HEK293T (cell line): ENCODE data around the gene MED1.

Source experiments
- CTCF ChIA-PET: fragments of 350-600 bp; formaldehyde crosslinking; extraction: SDS; loops from one replicate; lab custom pipeline; 2021; ENCODE audit warnings: antibody characterized with exemption, inconsistent platforms; lab: Yijun Ruan, JAX
- POLR2A ChIA-PET: fragments of 350-600 bp; formaldehyde crosslinking; extraction: SDS; loops from one replicate; lab custom pipeline; 2020; ENCODE audit warnings: antibody characterized with exemption, inconsistent platforms; lab: Yijun Ruan, JAX
- DNase-seq: peaks from one replicate; pipeline ENCODE4 v3.0.0; 2012; ENCODE audit warnings: mixed read lengths; ENCODE audit errors: extremely low spot score
- ARNT ChIP-seq: fragments of 450-650 bp; IDR thresholded peaks from 2 replicates; pipeline ENCODE4 v1.6.1; 2017; ENCODE audit warnings: mild to moderate bottlenecking
- BHLHE40 ChIP-seq: fragments of 450-650 bp; IDR thresholded peaks from 2 replicates; pipeline ENCODE4 v1.6.1; 2016; ENCODE audit warnings: mild to moderate bottlenecking, moderate library complexity, borderline replicate concordance
- CTBP1 ChIP-seq: fragments of 450-650 bp; IDR thresholded peaks from 2 replicates; pipeline ENCODE4 v1.6.1; 2016; ENCODE audit warnings: borderline replicate concordance
- ELF4 ChIP-seq: fragments of 450-650 bp; IDR thresholded peaks from 2 replicates; pipeline ENCODE4 v1.6.1; 2017; ENCODE audit warnings: antibody characterized with exemption
- FOXA1 ChIP-seq: fragments of 450-650 bp; IDR thresholded peaks from 2 replicates; pipeline ENCODE4 v1.6.1; 2016; ENCODE audit warnings: mild to moderate bottlenecking
- FOXK2 ChIP-seq: fragments of 450-650 bp; IDR thresholded peaks from 2 replicates; pipeline ENCODE4 v1.6.1; 2016; ENCODE audit warnings: mild to moderate bottlenecking
- FOXM1 ChIP-seq: fragments of 450-650 bp; IDR thresholded peaks from 2 replicates; pipeline ENCODE4 v1.6.1; 2017; ENCODE audit warnings: mild to moderate bottlenecking, borderline replicate concordance
- HDGF ChIP-seq: fragments of 450-650 bp; IDR thresholded peaks from 2 replicates; pipeline ENCODE4 v1.6.1; 2017; ENCODE audit warnings: antibody characterized with exemption, borderline replicate concordance
- L3MBTL2 ChIP-seq: fragments of 450-650 bp; conservative IDR thresholded peaks from 2 replicates; pipeline ENCODE4 v1.6.1; 2016; ENCODE audit warnings: mild to moderate bottlenecking
- LEF1 ChIP-seq: fragments of 450-650 bp; IDR thresholded peaks from 2 replicates; pipeline ENCODE4 v1.6.1; 2017; ENCODE audit warnings: mild to moderate bottlenecking, borderline replicate concordance
- NFRKB ChIP-seq: fragments of 450-650 bp; IDR thresholded peaks from 2 replicates; pipeline ENCODE4 v1.6.1; 2016; ENCODE audit warnings: mild to moderate bottlenecking, moderate library complexity
- PKNOX1 ChIP-seq: fragments of 450-650 bp; IDR thresholded peaks from 2 replicates; pipeline ENCODE4 v1.6.1; 2016
- SP1 ChIP-seq: fragments of 450-650 bp; IDR thresholded peaks from 2 replicates; pipeline ENCODE4 v1.6.1; 2017
- SUZ12 ChIP-seq: fragments of 450-650 bp; IDR thresholded peaks from 2 replicates; pipeline ENCODE4 v1.6.1; 2016; ENCODE audit warnings: mild to moderate bottlenecking
- TARDBP ChIP-seq: fragments of 450-650 bp; IDR thresholded peaks from 2 replicates; pipeline ENCODE4 v1.6.1; 2016
- ZNF384 ChIP-seq: fragments of 450-650 bp; IDR thresholded peaks from 2 replicates; pipeline ENCODE4 v1.6.1; 2016

Gene MED1

GRCh38 chr17:39364236-39365025 lies 86.6 kb downstream of the MED1 start:
- no peak for TF ChIP-seq SP1
- no peak for TF ChIP-seq ZNF384
- DNase-seq, result no peak
- ChIA-PET CTCF (interaction anchor here (0.6 kb wide), 1 partner anchor 70 kb away, joined by 4 read pairs; no protein-coding TSS in a partner anchor), POLR2A (no interaction called here)

GRCh38 chr17:39361064-39361463 lies 90.0 kb downstream of the MED1 start:
- CTCF ChIA-PET, result no interaction called here
- TF ChIP-seq L3MBTL2, result no peak
- no peak for TF ChIP-seq FOXA1
- TF ChIP-seq BHLHE40, result no peak
- TF ChIP-seq TARDBP, result no peak
- no peak for TF ChIP-seq NFRKB
- no peak for TF ChIP-seq LEF1
- TF ChIP-seq SUZ12, result no peak
- no peak for TF ChIP-seq SP1
- TF ChIP-seq ARNT, result no peak
- no peak for TF ChIP-seq HDGF
- TF ChIP-seq FOXM1, result no peak
- no peak for TF ChIP-seq ELF4
- no peak for TF ChIP-seq PKNOX1
- no peak for TF ChIP-seq FOXK2
- TF ChIP-seq ZNF384, result no peak
- no peak for TF ChIP-seq CTBP1
- no peak for DNase-seq
- POLR2A ChIA-PET, result no interaction called here

- CTCF ChIA-PET, result no interaction called here
- POLR2A ChIA-PET, result no interaction called here
- TF ChIP-seq ZNF384 (no peak), CTBP1 (no peak), ELF4 (no peak), NFRKB (no peak), TARDBP (no peak), BHLHE40 (no peak), FOXA1 (no peak), SUZ12 (no peak), SP1 (no peak), FOXK2 (no peak), FOXM1 (no peak), L3MBTL2 (no peak), ARNT (no peak), HDGF (no peak), LEF1 (no peak), PKNOX1 (no peak)
- no peak for DNase-seq
These were observed 90.5 kb downstream of the MED1 start for GRCh38 chr17:39360537-39360936.

- no peak for TF ChIP-seq HDGF
- no peak for TF ChIP-seq L3MBTL2
- TF ChIP-seq ZNF384, result no peak
- no peak for TF ChIP-seq FOXK2
- no peak for TF ChIP-seq NFRKB
- no peak for TF ChIP-seq FOXM1
- TF ChIP-seq ELF4, result no peak
- TF ChIP-seq FOXA1, result no peak
- no peak for TF ChIP-seq PKNOX1
- TF ChIP-seq TARDBP, result no peak
- no peak for TF ChIP-seq SUZ12
- no peak for TF ChIP-seq ARNT
- POLR2A ChIA-PET, result no interaction called here
- CTCF ChIA-PET, result no interaction called here
- DNase-seq, result no peak
These were observed 91.1 kb downstream of the MED1 start for GRCh38 chr17:39359994-39360393.

GRCh38 chr17:39357986-39358385 lies 93.1 kb downstream of the MED1 start:
- TF ChIP-seq PKNOX1, result no peak
- TF ChIP-seq SP1, result no peak
- TF ChIP-seq CTBP1, result no peak
- TF ChIP-seq ELF4, result no peak
- TF ChIP-seq FOXM1, result no peak
- TF ChIP-seq LEF1, result no peak
- no peak for TF ChIP-seq ZNF384
- no peak for TF ChIP-seq ARNT
- no peak for TF ChIP-seq SUZ12
- no peak for TF ChIP-seq NFRKB
- TF ChIP-seq FOXA1, result no peak
- TF ChIP-seq L3MBTL2, result no peak
- TF ChIP-seq FOXK2, result no peak
- no peak for TF ChIP-seq HDGF
- no peak for TF ChIP-seq BHLHE40
- TF ChIP-seq TARDBP, result no peak
- POLR2A ChIA-PET, result no interaction called here
- CTCF ChIA-PET, result interaction anchor here (0.5 to 1.5 kb wide), 2 partner anchors 114 to 153 kb away, joined by 4 read pairs; no protein-coding TSS in a partner anchor
- no peak for DNase-seq

- POLR2A ChIA-PET, result no interaction called here
- CTCF ChIA-PET, result interaction anchor here (0.5 to 1.5 kb wide), 2 partner anchors 113 to 153 kb away, joined by 4 read pairs; no protein-coding TSS in a partner anchor
- TF ChIP-seq SP1 (no peak), HDGF (no peak), ELF4 (no peak), SUZ12 (no peak), LEF1 (no peak), L3MBTL2 (no peak), FOXM1 (no peak), ZNF384 (no peak)
These were observed 93.6 kb downstream of the MED1 start for GRCh38 chr17:39357488-39357887.

More at GRCh38 chr17:39357488-39357887, 93.6 kb downstream of the MED1 start:
- no peak for DNase-seq
